ENCODE measurements around the gene LSM11. TPM values are rescaled to one million over a fixed set of nuclear protein-coding genes. Genes with fewer than 3 reads are reported as not detected.

Gene LSM11
- 2.3 to 3.1 TPM (median 2.8 TPM) in 5 replicates for total RNA-seq (2022; extraction: Qiagen RNA extraction)

GRCh38 chr5:157743163-157744050 is at the start of gene LSM11:
LSM11 (plus strand) TSS chr5:157743712; CDS start chr5:157743751, 39 bp downstream.

GRCh38 chr5:157731272-157732129 is 12.0 kb upstream of the LSM11 start, which contains the start of gene THG1L:
THG1L (plus strand) TSS chr5:157731420; CDS start chr5:157731441, 21 bp downstream.

Other genes with a start within 250 kb of the LSM11 start
- 8.9 to 13.4 TPM (median 11.2 TPM) in 5 replicates for gene ADAM19, start 167.9 kb upstream of the LSM11 start, total RNA-seq (2022; extraction: Qiagen RNA extraction)
- 0.06 to 0.07 TPM in 2 of 5 replicates, not detected in the others for gene SOX30, start 91.3 kb upstream of the LSM11 start, total RNA-seq (2022; extraction: Qiagen RNA extraction)
- gene C5orf52, start 72.2 kb upstream of the LSM11 start, total RNA-seq (2022; extraction: Qiagen RNA extraction) = not detected in 5 replicates
- gene THG1L, start 12.3 kb upstream of the LSM11 start, total RNA-seq (2022; extraction: Qiagen RNA extraction) = 23.2 to 29.9 TPM (median 24.8 TPM) in 5 replicates
- gene CLINT1, start 115.4 kb downstream of the LSM11 start, total RNA-seq (2022; extraction: Qiagen RNA extraction) = 63.0 to 84.2 TPM (median 73.2 TPM) in 5 replicates

Measured in A549 treated with Hydrocortisone at 1 μM for 4 hours (cell line).